ENCODE results near the gene PLIN3. TPM values are rescaled to one million over a fixed set of nuclear protein-coding genes. Genes with fewer than 3 reads are reported as not detected.

PLIN3 gene
- total and polyA plus RNA-seq, 2 donors (not counting 3 experiments of a cell fraction or from before 2014, with no cell fraction given): 76.8 to 88.9 TPM

GRCh38 chr19:4909897-4910593 lies 42.6 kb upstream of the PLIN3 start:
- H3K27ac ChIP-seq (ENCODE audit: insufficient read depth, low read depth, low read length): peak overlapping the region; percentile 58
- H3K9me1 ChIP-seq (replicated peaks; ENCODE audit: control insufficient read depth, extremely low read depth, insufficient read depth, low read length): no peaks in the 10 kb centered on the region
- no TSS peak for BruUV-seq (replicated peaks)
- TF ChIP-seq POLR2AphosphoS5 (IDR thresholded peaks at IDR 0.05; ENCODE audit: insufficient read depth, low read depth, low read length) (peak; percentile 22), EZH2 (IDR thresholded peaks at IDR 0.05; ENCODE audit: borderline replicate concordance, low read depth, low read length, severe bottlenecking) (no peak), FOS (IDR thresholded peaks at IDR 0.05; ENCODE audit: borderline replicate concordance, insufficient read depth, low read length) (no peak), MAX (IDR thresholded peaks at IDR 0.05; ENCODE audit: insufficient read depth, insufficient read length) (no peak), CTCF (IDR thresholded peaks at IDR 0.05; ENCODE audit: extremely low read depth in 1 of 2, insufficient read depth in 1 of 2, low read depth in 1 of 2, low read length in 2 of 2) (no peak)
- H3K27me3 ChIP-seq (ENCODE audit: control insufficient read depth in 2 of 2, insufficient read depth in 2 of 2, low read length in 2 of 2): no peaks in the 10 kb centered on the region
- peaks cover 26% of the 10 kb centered on the region for H3K4me1 ChIP-seq (ENCODE audit: control insufficient read depth, extremely low read depth, insufficient read depth, low read length)
- dilution Hi-C loops (cut with MboI; ENCODE audit: extremely low pct_ligation_motif_present, low sequenced_read_pairs): no loop called here
- no peaks in the 10 kb centered on the region for H3K36me3 ChIP-seq (ENCODE audit: control insufficient read depth in 2 of 2, extremely low read depth in 1 of 2, insufficient read depth in 2 of 2, low read length in 2 of 2)
- H3K79me2 ChIP-seq (ENCODE audit: control insufficient read depth, insufficient read depth, low read length): peaks cover 43% of the 10 kb centered on the region
- H4K20me1 ChIP-seq (replicated peaks; ENCODE audit: control insufficient read depth, extremely low read depth, insufficient read depth, low read length): no peaks in the 10 kb centered on the region
- ChIA-PET CTCF (interaction anchor here (1.0 to 5.6 kb wide), 4 partner anchors 39 to 101 kb away, joined by 3 to 176 read pairs (median 84); partner anchors contain the start of gene PLIN3), POLR2A (no interaction called here)
- H3K9ac ChIP-seq (replicated peaks; ENCODE audit: extremely low read depth, insufficient read depth, low read length): peak overlapping the region; percentile 65
- peak overlapping the region; percentile 71 to 77 (median 74) for H3K4me3 ChIP-seq (replicated peaks in 1 of 3; ENCODE audit: insufficient read depth in 1 of 3, low read depth in 1 of 3, low read length in 3 of 3)
- intact Hi-C loops (cut with micrococcal nuclease): loop anchor here (1.0 to 10.0 kb wide), 4 partner anchors 43 to 1832 kb away; partner anchors contain the start of gene PLIN3
- peak overlapping the region; percentile 79 for H2AFZ ChIP-seq (ENCODE audit: low read depth, low read length)
- DNase-seq (ENCODE audit: low read depth, low spot score): peak; percentile 87
- H3K4me2 ChIP-seq (ENCODE audit: insufficient read depth, low read length): peak overlapping the region; percentile 90
- FAIRE-seq: peak; percentile 81
- no peaks in the 10 kb centered on the region for H3K9me3 ChIP-seq (replicated peaks; ENCODE audit: control insufficient read depth, insufficient read depth, low read length)
